ENCODE data around the gene SPR.

Gene SPR

GRCh38 chr2:72887032-72887739 lies at the start of gene SPR:
TSS of gene SPR (plus strand) at chr2:72887408. CDS start at chr2:72887433, 25 bp downstream.
- DNase-seq: peak; percentile 84

GRCh38 chr2:72840066-72840465 lies 47.1 kb upstream of the SPR start:
- DNase-seq: no peak

- peak; percentile 77 for DNase-seq
Observed at GRCh38 chr2:72841462-72842125, 45.6 kb upstream of the SPR start.

- no peak for DNase-seq
Observed at GRCh38 chr2:72843301-72843700, 43.9 kb upstream of the SPR start.

- DNase-seq: no peak
Observed at GRCh38 chr2:72846171-72847095, 40.8 kb upstream of the SPR start.

- no peak for DNase-seq
Observed at GRCh38 chr2:72847534-72848315, 39.5 kb upstream of the SPR start.

- no peak for DNase-seq
Observed at GRCh38 chr2:72848436-72849137, 38.6 kb upstream of the SPR start.

GRCh38 chr2:72849138-72849462 lies 38.1 kb upstream of the SPR start:
- no peak for DNase-seq

GRCh38 chr2:72851333-72851732 lies 35.9 kb upstream of the SPR start:
- DNase-seq: no peak

- peak; percentile 83 for DNase-seq
Observed at GRCh38 chr2:72859831-72860262, 27.4 kb upstream of the SPR start.

- DNase-seq: peak; percentile 83
Observed at GRCh38 chr2:72862239-72862988, 24.8 kb upstream of the SPR start.

GRCh38 chr2:72863046-72863445 lies 24.2 kb upstream of the SPR start:
- DNase-seq: no peak

GRCh38 chr2:72864500-72864899 lies 22.7 kb upstream of the SPR start:
- DNase-seq: no peak

- no peak for DNase-seq
Observed at GRCh38 chr2:72871060-72871459, 16.1 kb upstream of the SPR start.

- DNase-seq: no peak
Observed at GRCh38 chr2:72871880-72872279, 15.3 kb upstream of the SPR start.

- DNase-seq: no peak
Observed at GRCh38 chr2:72883356-72883962, 3.7 kb upstream of the SPR start.

- DNase-seq: no peak
Observed at GRCh38 chr2:72886505-72887031, 640 bp upstream of the SPR start.

GRCh38 chr2:72887740-72888437 lies 681 bp downstream of the SPR start:
- peak; percentile 87 for DNase-seq

GRCh38 chr2:72888438-72889202 lies 1.4 kb downstream of the SPR start:
- no peak for DNase-seq

Data from DMS153 (cell line).